Activated CD8-positive, alpha-beta memory T cell treated with anti-CD3 and anti-CD28 coated beads, Interleukin-2, amount 50 U/mL, for 1 hour (primary cell): ENCODE results near the gene TXNRD3.

ENCODE experiments used
- DNase-seq: peaks from one replicate; pipeline ENCODE4 v3.0.0-alpha.2; 2020; ENCODE audit errors: extremely low read depth

TXNRD3 gene

GRCh38 chr3:126672340-126672739 is 17.4 kb upstream of the TXNRD3 start:
- DNase-seq: no peak

DNA sequence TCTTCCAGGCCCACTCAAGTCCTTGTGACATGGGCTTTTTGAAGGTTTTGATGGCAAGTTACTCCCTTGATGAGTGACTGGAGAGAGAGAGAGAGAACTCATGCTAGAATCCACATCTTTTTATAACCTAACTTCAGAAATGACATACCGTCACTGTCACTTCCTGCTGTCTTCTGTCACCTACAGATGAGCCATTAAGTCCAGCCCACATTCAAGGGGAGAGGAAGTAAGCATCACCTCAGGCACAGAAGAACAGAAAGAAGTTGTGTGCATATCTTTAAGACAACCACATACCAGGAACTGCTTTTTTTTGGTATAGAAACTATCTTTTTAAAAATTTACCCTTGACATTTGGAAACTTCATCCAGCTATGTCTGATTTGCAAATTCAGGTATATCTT is 16.6 kb upstream of the TXNRD3 start:
- DNase-seq: no peak

DNA sequence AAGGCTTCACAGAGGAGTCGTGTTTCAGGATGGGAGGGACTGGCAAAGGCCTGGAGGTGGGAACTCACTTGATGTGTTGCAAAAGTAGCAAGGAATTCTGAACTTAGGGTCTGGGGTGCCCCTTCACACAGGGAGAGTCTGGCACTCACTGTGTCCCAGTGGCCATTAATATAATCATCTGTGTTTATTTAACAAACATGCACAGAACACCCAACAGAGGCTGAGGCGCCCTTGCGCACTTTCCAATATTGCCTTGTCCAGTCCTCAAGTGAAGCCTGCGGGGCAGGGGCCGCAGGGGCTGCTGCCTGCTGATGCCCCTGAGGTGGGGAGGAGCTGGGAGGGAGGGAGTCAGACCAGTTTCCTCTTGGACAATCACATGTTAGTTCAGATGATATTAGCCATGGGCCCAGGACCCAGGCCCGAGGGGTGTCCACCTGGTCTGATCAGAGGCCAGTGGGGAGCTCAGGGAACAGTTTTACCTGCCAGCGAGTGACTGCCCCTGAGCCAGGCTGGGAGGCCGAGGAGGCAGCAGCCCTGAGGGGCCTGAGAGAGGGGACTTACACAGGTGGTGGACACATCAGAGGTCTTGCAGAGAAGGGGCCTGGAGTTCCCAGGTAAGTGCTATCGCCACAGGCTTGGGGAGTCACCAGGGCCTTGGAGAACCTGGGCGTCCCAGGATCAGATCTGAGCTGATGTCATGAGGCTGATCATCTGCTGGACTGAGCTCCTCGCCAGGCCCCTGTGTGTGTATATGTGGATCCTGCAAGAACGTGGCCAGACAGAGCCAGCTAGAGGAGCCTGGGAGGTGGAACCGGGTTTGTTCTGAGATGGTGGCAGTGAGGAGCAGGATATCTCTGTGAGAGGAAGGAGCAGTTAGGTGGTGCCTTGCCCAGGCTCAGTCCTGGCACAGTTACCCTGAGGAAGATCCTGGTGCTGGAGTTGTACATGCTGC is 13.8 kb upstream of the TXNRD3 start:
- no peak for DNase-seq

DNA sequence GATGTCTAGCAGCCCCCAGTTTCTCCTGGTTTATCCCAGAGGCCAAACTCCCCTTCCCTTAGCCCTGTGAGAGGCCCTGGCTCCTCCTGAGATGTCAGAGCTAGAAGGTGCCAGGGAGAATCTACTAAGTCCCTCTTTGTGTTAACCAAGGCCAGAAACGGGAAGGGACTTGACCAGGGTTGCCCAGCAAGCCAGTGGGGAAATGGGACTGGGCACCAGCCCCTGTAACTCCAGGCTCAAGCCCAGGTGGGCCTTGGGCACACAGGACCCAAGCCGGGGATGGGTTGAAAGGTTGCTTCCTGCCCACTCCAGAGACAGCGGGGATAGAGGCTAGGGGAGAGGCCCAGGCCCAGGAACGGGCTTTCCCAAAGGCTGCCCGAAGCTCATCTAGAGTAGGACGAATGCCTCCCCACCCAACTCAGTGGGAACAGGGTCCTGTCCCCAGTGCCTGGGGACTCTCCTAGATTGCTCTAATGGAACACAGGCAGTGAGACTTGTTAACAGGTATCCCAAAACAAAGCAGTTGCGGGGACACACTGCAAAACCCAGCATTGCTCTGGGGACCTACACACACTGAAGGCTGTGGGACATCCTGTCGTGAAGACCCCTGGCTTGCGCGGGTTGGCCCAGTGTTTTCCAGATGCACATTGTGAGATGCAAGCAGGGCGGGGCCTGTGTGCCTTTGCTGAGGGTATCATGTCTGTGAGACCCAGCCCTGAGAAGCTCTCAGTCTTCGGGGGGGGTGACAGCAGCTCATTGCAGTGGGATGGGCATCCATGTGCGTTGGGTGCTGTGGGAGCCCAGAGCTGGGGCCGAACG is 12.9 kb upstream of the TXNRD3 start:
- no peak for DNase-seq

- no peak for DNase-seq
These were observed 12.0 kb upstream of the TXNRD3 start for GRCh38 chr3:126666658-126667528.

GRCh38 chr3:126665959-126666657 is 11.2 kb upstream of the TXNRD3 start:
- DNase-seq: no peak

DNA sequence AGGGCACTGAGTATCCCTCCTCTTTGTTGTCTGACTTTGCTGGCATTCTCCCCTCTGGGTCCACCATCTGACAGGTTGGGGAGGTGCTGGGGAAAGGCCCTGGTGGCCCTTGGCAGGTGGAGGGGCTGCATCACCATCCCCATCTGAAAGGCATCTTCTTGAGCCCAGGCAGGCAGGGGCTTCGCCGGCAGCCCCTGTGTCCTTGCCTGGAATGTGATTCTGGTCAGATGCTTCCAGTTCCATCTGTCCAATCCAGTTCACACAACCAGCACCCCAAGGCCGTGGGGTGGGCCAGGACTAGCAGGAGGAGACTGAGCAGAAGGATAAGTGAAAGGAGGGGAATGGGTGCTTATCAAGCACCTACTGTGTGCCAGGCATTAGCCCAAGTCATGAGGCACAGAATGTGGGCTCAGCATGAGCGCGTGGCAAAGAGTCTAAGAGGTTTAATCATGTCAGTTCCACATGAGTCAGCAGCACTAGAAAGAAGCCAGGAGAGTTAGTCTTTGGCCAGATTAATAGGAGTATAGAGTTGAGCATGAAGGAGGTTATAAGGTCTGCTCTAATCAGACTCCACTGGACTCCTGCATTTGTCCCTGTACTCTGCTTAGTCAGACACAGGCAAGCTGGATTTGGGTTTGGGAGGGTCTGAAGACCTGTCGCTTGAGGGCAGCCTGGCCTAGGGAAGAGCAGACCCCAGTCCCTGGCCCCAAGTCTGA is 10.5 kb upstream of the TXNRD3 start:
- no peak for DNase-seq

DNA sequence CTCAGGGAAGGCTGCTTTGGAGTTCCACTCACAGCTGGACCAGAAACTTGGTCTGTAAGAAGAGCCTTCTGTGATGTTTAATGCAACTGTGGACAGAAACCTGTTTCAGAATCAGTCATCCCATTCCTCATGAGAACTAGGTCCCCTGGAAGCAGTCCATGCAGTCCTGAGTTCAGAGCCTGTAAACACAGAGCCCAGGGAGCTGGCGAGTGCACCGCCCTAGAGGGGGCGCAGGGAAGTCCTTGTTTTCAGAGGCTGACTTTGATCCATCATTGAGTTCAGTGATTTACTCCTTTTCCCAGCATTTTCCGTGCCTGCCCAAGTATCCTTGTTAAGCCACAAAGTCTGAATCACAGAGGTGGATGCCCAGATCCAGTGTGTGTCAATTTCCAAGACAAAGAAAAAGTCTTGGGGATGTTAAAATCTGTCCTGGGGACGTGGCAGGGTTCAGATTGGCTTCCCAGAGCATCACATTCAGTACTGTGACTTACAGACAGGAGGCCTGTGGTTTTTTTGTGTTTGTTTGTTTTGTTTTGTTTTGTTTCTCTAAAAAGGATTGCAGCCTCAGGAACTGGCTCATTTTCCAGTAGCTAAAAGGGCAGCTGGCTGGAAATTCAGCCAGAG is 9.8 kb upstream of the TXNRD3 start:
- DNase-seq: no peak

GRCh38 chr3:126663750-126664149 is 8.8 kb upstream of the TXNRD3 start:
- DNase-seq: no peak

- no peak for DNase-seq
These were observed 8.3 kb upstream of the TXNRD3 start for GRCh38 chr3:126663257-126663656.

- DNase-seq: no peak
These were observed 6.8 kb upstream of the TXNRD3 start for GRCh38 chr3:126661532-126662364.

DNA sequence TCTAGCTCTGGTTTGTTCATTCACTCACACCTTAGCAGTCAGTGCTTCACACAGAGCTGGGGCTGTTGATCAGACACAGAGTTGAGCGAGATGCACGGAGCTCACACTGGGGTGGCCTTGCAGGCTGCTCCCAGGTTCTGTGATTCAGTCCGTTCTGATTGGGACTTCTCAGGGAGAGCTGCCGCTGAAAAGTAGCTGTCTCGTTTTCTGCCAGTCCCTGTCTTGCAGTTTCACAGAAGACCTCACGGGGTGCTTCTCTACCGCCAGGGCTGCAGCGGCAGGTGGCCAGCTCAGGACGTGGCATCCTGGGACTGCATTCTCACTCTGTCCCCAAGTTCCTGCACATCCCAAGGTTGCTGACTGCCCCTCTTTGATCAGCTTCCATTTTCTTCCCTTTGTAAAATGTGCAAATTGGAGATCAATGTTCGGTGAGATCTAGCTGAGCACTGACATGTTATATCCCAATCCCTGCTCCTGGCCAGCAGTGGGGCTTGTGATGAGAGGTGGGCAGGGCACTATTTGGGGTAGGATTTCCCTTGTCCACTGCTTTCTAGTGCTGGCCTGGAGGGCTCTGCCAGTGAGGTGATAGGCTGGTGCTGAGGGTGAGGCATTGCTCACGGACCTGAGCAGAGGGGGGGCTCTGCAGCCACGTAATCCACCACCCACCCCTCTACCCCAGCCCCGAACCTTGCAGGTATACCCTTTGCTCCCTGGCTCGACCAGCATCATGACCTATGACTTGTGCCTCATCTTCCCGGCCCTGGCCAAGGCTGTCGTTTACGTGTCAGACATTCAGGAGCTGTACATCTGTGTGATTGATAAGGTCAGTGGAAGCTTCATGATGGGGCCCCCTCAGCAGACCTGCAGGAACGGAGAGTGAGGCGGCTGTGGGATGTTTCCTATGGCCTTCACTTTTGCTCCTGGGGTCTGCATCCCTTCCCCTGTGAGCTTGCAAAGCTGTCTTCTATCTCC is 5.3 kb upstream of the TXNRD3 start:
- no peak for DNase-seq

DNA sequence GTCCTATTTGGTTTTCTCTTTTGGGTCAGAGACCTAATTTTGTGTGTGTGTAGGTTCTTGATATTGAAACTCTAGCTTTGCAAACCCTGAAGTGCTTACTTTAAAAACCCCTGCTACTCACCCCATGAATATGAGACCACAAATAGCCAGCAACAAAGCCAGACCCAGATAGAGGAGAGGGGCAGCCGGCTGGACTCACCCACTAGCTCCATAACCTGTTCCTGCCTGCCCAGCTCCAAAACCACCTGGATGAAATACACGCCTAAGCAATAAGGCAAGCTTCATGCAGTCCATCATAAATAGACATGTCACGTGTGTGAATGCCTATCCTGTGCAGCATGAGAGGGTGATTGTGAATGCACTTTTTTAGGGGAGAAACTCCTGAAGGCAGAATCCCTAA is 3.7 kb upstream of the TXNRD3 start:
- no peak for DNase-seq

DNA sequence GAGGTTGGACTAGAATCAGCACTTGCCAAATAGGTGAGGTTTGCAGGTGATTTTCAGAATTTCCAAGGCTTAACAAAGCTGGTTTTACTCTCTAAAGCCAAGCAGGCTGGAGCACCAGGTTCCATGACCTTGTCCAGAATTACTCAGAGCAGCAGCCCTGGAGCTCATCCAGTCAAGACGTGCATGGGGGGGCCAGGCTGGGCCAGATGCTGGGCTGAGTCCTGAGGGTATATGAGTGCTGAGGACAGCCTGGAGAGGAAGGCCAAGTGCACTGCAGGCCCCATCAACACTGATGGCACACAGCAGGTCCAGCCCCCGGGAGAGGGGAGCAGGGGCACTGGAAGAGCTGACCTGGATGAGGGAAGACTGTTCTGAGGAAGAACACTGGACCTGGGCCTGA is 3.0 kb upstream of the TXNRD3 start:
- no peak for DNase-seq

DNA sequence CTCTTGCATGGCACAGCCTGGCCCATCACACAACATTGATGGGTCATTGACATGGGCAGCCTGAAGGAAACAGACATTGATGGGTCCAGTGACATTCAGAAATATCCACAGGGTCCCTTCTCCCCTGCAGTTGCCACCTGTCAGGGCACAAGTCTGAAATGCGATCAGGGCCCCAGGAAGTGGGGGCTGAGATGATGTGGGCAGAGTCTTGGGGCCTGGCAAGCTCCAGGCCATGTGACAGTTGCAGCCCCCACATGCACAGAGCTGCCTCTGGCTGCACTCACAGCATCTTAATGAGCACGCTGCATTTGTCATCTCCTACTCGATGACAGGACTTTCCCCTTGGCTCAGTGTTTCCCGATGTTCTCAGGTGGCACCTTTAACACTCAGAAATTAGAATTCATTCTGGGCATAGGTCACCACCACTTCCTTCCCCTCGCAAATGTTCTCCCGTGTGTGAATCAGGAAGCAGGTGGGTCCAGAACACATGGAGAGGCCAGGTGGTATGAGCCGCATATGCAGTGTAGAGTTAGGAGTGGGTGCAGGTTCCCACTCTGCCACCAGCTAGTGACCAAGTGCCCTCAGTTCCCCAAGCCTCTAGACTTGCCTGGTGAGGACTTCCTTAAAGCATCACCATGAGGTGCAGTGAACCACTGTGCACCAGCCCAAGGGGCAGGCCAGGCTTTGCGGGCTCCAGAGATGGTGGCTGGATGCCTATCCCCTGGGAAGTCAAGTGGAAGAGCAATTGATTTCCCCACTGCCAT is 1.6 kb upstream of the TXNRD3 start:
- DNase-seq: no peak

GRCh38 chr3:126655887-126656286 is 963 bp upstream of the TXNRD3 start:
- no peak for DNase-seq

GRCh38 chr3:126649556-126650092 is 5.3 kb downstream of the TXNRD3 start:
- no peak for DNase-seq
